ENCODE results near the gene NKX6-2. TPM values are rescaled to one million over a fixed set of nuclear protein-coding genes. Genes with fewer than 3 reads are reported as not detected.
"Not testable (repeated sequence)": the region's sequence is repeated elsewhere in the genome, so short reads cannot be mapped to it uniquely, and the experiment has no call there.

Gene NKX6-2
- total and polyA plus RNA-seq, 2 donors from 2014 or later = 2.5 TPM; not detected in 1

DNA sequence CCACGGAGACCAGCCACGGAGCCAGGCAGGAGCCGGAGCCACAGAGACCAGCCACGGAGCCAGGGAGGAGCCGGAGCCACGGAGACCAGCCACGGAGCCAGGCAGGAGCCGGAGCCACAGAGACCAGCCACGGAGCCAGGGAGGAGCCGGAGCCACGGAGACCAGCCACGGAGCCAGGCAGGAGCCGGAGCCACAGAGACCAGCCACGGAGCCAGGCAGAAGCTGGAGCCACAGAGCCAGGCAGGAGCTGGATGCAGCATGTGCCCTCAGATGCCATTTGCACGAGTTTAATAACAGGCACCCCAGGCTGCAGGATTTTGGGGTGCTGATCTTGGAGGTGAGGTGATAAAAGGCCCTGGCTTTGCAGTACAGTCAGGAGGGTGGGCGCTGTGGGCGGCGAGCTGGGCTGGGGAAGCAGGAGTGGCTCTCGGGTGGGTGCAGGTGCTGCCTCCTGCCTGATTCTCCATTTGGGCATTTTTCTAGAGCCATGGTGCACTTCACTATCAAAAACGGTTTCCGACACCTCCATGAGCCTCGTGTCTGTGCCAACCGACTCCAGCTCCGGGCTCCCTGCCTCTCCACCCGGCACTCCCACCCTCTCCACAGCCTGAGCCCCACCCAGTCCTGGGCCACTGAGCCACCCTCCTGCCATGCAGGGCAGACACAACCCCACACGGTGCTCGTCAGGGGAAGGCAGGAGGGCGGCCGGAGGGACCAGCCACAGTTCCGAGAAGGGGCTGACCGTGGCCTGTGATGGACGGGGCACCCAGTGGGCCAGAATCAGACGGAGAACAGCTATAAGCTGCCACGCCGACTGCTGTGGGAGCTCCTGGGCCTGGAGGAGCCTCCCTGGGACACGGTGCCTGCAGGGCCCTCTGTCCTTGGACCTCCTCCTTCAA lies 40.8 kb upstream of the NKX6-2 start:
- FAIRE-seq (no peak), DNase-seq (no peak)
- no peak overlapping the region for H3K27ac ChIP-seq (ENCODE audit: low read depth in 2 of 2, low read length in 2 of 2)
- no peaks in the 10 kb centered on the region for H3K4me1 ChIP-seq (ENCODE audit: control insufficient read depth in 2 of 3, insufficient read depth in 2 of 3, low read depth in 1 of 3, low read length in 3 of 3)
- no peaks in the 10 kb centered on the region for H3K36me3 ChIP-seq (ENCODE audit: control insufficient read depth in 2 of 3, insufficient read depth in 3 of 3, low read length in 3 of 3)
- H3K9me3 ChIP-seq (ENCODE audit: control insufficient read depth in 2 of 3, insufficient read depth in 1 of 3, low read length in 3 of 3) = peaks cover 0 to 2% (median 0%) of the 10 kb centered on the region in 3 donors
- TF ChIP-seq, protein P1, sequence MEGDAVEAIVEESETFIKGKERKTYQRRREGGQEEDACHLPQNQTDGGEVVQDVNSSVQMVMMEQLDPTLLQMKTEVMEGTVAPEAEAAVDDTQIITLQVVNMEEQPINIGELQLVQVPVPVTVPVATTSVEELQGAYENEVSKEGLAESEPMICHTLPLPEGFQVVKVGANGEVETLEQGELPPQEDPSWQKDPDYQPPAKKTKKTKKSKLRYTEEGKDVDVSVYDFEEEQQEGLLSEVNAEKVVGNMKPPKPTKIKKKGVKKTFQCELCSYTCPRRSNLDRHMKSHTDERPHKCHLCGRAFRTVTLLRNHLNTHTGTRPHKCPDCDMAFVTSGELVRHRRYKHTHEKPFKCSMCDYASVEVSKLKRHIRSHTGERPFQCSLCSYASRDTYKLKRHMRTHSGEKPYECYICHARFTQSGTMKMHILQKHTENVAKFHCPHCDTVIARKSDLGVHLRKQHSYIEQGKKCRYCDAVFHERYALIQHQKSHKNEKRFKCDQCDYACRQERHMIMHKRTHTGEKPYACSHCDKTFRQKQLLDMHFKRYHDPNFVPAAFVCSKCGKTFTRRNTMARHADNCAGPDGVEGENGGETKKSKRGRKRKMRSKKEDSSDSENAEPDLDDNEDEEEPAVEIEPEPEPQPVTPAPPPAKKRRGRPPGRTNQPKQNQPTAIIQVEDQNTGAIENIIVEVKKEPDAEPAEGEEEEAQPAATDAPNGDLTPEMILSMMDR (IDR thresholded peaks at IDR 0.05; ENCODE audit: borderline replicate concordance, extremely low read depth, insufficient read depth) = no peak
- H3K4me3 ChIP-seq (ENCODE audit: low read length in 3 of 3) = no peak overlapping the region
- H3K27me3 ChIP-seq (ENCODE audit: control insufficient read depth, insufficient read depth, low read length) = peaks cover 2% of the 10 kb centered on the region
- H3K9ac ChIP-seq (ENCODE audit: low read length in 3 of 3) = no peak overlapping the region
- intact Hi-C loops (cut with DNase I) = no loop called here

DNA sequence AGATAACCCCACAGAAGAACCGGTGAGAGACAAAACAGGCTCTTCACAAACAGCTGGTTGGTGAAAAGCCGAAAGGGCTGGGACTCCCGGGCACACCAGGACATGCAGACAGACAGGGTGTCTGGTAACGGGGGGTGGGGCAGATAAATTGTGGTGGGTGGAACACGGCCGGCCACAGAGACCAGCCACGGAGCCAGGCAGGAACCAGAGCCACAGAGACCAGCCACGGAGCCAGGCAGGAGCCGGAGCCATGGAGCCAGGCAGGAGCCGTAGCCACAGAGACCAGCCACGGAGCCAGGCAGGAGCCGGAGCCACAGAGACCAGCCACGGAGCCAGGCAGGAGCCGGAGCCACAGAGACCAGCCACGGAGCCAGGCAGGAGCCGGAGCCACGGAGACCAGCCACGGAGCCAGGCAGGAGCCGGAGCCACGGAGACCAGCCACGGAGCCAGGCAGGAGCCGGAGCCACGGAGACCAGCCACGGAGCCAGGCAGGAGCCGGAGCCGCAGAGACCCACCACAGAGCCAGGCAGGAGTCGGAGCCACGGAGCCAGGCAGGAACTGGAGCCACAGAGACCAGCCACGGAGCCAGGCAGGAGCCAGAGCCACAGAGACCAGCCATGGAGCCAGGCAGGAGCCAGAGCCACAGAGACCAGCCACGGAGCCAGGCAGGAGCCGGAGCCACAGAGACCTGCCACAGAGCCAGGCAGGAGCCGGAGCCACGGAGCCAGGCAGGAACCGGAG lies 40.0 kb upstream of the NKX6-2 start:
- H3K9ac ChIP-seq (ENCODE audit: low read length in 3 of 3); intact Hi-C loops (cut with DNase I); H3K4me1 ChIP-seq (ENCODE audit: control insufficient read depth in 2 of 3, insufficient read depth in 2 of 3, low read depth in 1 of 3, low read length in 3 of 3); FAIRE-seq; H3K9me3 ChIP-seq (ENCODE audit: control insufficient read depth in 2 of 3, insufficient read depth in 1 of 3, low read length in 3 of 3); H3K27ac ChIP-seq (ENCODE audit: low read depth in 2 of 2, low read length in 2 of 2); H3K36me3 ChIP-seq (ENCODE audit: control insufficient read depth in 2 of 3, insufficient read depth in 3 of 3, low read length in 3 of 3); H3K27me3 ChIP-seq (ENCODE audit: control insufficient read depth, insufficient read depth, low read length); H3K4me3 ChIP-seq (ENCODE audit: low read length in 3 of 3): not testable (repeated sequence)
- peak in 1 of 5 donors; percentile 23 for DNase-seq

DNA sequence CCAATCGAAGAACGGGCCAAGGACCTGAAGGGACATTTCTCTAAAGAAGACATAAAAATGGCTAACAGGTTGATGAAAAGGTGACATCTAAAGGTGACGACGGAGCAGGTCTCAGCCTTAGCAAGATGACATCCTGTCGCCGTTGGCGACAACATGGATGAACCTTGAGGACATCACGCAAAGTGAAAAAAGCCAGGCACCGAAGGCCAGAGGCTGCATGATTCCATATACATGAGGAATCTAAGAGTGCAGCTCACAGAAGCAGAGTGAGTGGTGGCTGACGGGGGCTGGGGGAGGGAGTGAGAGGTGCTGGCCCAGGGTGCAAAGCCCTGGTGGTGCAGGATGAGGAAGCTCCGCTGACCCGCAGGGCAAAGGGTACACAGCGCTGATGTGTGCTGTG lies 34.1 kb upstream of the NKX6-2 start:
- FAIRE-seq (no peak), DNase-seq (no peak)
- no peaks in the 10 kb centered on the region for H3K4me1 ChIP-seq (ENCODE audit: control insufficient read depth in 2 of 3, insufficient read depth in 2 of 3, low read depth in 1 of 3, low read length in 3 of 3)
- H3K27me3 ChIP-seq (ENCODE audit: control insufficient read depth, insufficient read depth, low read length) = no peaks in the 10 kb centered on the region
- TF ChIP-seq, protein P1 (IDR thresholded peaks at IDR 0.05; ENCODE audit: borderline replicate concordance, extremely low read depth, insufficient read depth) = no peak
- H3K27ac ChIP-seq (ENCODE audit: low read depth in 2 of 2, low read length in 2 of 2) = no peak overlapping the region
- H3K9me3 ChIP-seq (ENCODE audit: control insufficient read depth in 2 of 3, insufficient read depth in 1 of 3, low read length in 3 of 3) = peaks cover 0 to 5% (median 2%) of the 10 kb centered on the region in 3 donors
- intact Hi-C loops (cut with DNase I) = no loop called here
- no peak overlapping the region for H3K9ac ChIP-seq (ENCODE audit: low read length in 3 of 3)
- no peaks in the 10 kb centered on the region for H3K36me3 ChIP-seq (ENCODE audit: control insufficient read depth in 2 of 3, insufficient read depth in 3 of 3, low read length in 3 of 3)
- no peak overlapping the region for H3K4me3 ChIP-seq (ENCODE audit: low read length in 3 of 3)

DNA sequence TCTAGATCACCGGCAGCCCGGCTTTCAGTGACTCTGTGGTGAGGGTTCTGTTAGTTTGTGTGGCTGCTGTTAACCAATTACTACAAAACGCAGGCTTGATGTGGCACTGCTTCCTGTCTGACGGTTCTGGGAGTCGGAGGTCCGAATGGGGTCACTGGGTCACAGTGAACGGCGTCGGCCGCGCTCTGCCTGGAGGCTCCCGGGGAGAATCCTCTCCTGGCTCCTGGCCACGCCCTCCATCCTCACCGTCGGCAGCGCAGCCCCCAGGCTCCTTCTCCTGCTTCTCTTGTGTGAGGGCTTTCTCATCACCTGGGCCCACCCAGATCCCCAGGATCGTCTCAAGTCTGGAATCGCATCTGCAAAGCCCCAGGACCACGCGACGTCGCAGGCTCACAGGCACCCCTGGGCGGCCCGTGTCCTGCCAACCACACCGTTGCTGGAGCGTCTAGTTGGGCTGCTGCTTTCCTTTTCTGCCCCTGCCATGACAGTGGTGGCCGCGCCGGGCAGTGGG lies 31.8 kb upstream of the NKX6-2 start:
- Histone ChIP-seq H3K4me3 (ENCODE audit: low read length in 3 of 3) (no peak overlapping the region), H3K27me3 (ENCODE audit: control insufficient read depth, insufficient read depth, low read length) (no peaks in the 10 kb centered on the region), H3K9me3 (ENCODE audit: control insufficient read depth in 2 of 3, insufficient read depth in 1 of 3, low read length in 3 of 3) (peaks cover 0 to 5% (median 0%) of the 10 kb centered on the region in 3 donors), H3K36me3 (ENCODE audit: control insufficient read depth in 2 of 3, insufficient read depth in 3 of 3, low read length in 3 of 3) (no peaks in the 10 kb centered on the region), H3K9ac (ENCODE audit: low read length in 3 of 3) (no peak overlapping the region), H3K4me1 (ENCODE audit: control insufficient read depth in 2 of 3, insufficient read depth in 2 of 3, low read depth in 1 of 3, low read length in 3 of 3) (no peaks in the 10 kb centered on the region), H3K27ac (ENCODE audit: low read depth in 2 of 2, low read length in 2 of 2) (no peak overlapping the region)
- TF ChIP-seq, protein P1 (IDR thresholded peaks at IDR 0.05; ENCODE audit: borderline replicate concordance, extremely low read depth, insufficient read depth) = no peak
- intact Hi-C loops (cut with DNase I) = no loop called here
- FAIRE-seq (no peak), DNase-seq (peak in 1 of 5 donors; percentile 20)
